RWPE2 (cell line): Measurements from ENCODE around the gene UBTF.

Source experiments
- ATAC-seq: fragments of 200-7000 bp; cut with Tn5 transposase; 3 replicates; pipeline ENCODE4 v1.9.1; 2021; ENCODE audit warnings: low read depth
- DNase-seq: peaks from one replicate; pipeline ENCODE4 v3.0.0-alpha.2; 2020; ENCODE audit warnings: low spot score
- H3K27ac ChIP-seq: fragments of 450-650 bp; 2 replicates; pipeline ENCODE4 v1.5.1; 2017; ENCODE audit warnings: mild to moderate bottlenecking; ENCODE audit not compliant: poor library complexity, severe bottlenecking
- H3K27me3 ChIP-seq: fragments of 250-450 bp; sonication (Bioruptor Pico); 2 replicates; pipeline ENCODE4 v1.5.1; 2021; ENCODE audit warnings: mild to moderate bottlenecking, moderate library complexity; ENCODE audit not compliant: insufficient read depth, poor library complexity, severe bottlenecking
- H3K36me3 ChIP-seq: fragments of 250-450 bp; sonication (Bioruptor Pico); 2 replicates; pipeline ENCODE4 v1.5.1; 2020; ENCODE audit warnings: low read depth, mild to moderate bottlenecking, moderate library complexity
- H3K4me1 ChIP-seq: fragments of 250-450 bp; sonication (Bioruptor Pico); 2 replicates; pipeline ENCODE4 v1.5.1; 2021; ENCODE audit warnings: mild to moderate bottlenecking, moderate library complexity; ENCODE audit not compliant: insufficient read depth, poor library complexity, severe bottlenecking
- H3K4me3 ChIP-seq: fragments of 250-450 bp; sonication (Bioruptor Pico); 2 replicates; pipeline ENCODE4 v1.5.1; 2021; ENCODE audit warnings: mild to moderate bottlenecking, moderate library complexity; ENCODE audit not compliant: severe bottlenecking
- H3K9me3 ChIP-seq: fragments of 250-450 bp; sonication (Bioruptor Pico); 2 replicates; pipeline ENCODE4 v1.5.1; 2021; ENCODE audit warnings: mild to moderate bottlenecking, moderate library complexity; ENCODE audit not compliant: severe bottlenecking
- CTCF ChIP-seq: fragments of 450-650 bp; IDR thresholded peaks from one replicate; pipeline ENCODE4 v1.5.1; 2017; ENCODE audit warnings: mild to moderate bottlenecking, moderate library complexity; ENCODE audit not compliant: poor library complexity, severe bottlenecking

UBTF gene

GRCh38 chr17:44266402-44267164 lies 47.1 kb upstream of the UBTF start:
- Histone ChIP-seq H3K4me3 (no peak overlapping the region), H3K36me3 (no peaks in the 10 kb centered on the region), H3K4me1 (no peaks in the 10 kb centered on the region), H3K27me3 (no peaks in the 10 kb centered on the region), H3K9me3 (no peaks in the 10 kb centered on the region), H3K27ac (no peak overlapping the region)
- ATAC-seq (no peak), DNase-seq (no peak)
- no peak for TF ChIP-seq CTCF

GRCh38 chr17:44263345-44263902 lies 43.9 kb upstream of the UBTF start:
- Histone ChIP-seq H3K27ac (no peak overlapping the region), H3K9me3 (no peaks in the 10 kb centered on the region), H3K4me1 (no peaks in the 10 kb centered on the region), H3K36me3 (no peaks in the 10 kb centered on the region), H3K4me3 (no peak overlapping the region), H3K27me3 (no peaks in the 10 kb centered on the region)
- ATAC-seq: no peak
- no peak for DNase-seq
- no peak for TF ChIP-seq CTCF

GRCh38 chr17:44262654-44263225 lies 43.3 kb upstream of the UBTF start:
- ATAC-seq (no peak), DNase-seq (no peak)
- H3K27ac ChIP-seq: no peak overlapping the region
- no peaks in the 10 kb centered on the region for H3K9me3 ChIP-seq
- no peak for TF ChIP-seq CTCF
- H3K4me1 ChIP-seq: no peaks in the 10 kb centered on the region
- H3K36me3 ChIP-seq: no peaks in the 10 kb centered on the region
- H3K4me3 ChIP-seq: no peak overlapping the region
- H3K27me3 ChIP-seq: no peaks in the 10 kb centered on the region

- Histone ChIP-seq H3K36me3 (no peaks in the 10 kb centered on the region), H3K9me3 (no peaks in the 10 kb centered on the region), H3K4me3 (no peak overlapping the region), H3K27ac (no peak overlapping the region), H3K27me3 (no peaks in the 10 kb centered on the region), H3K4me1 (no peaks in the 10 kb centered on the region)
- no peak for DNase-seq
- no peak for ATAC-seq
- TF ChIP-seq CTCF: no peak
These were observed 40.8 kb upstream of the UBTF start for GRCh38 chr17:44260296-44260695.
